Nucleus accumbens (tissue), 56 donors: ENCODE data around the gene CCDC18.
"Not testable (repeated sequence)": the region's sequence is repeated elsewhere in the genome, so short reads cannot be mapped to it uniquely, and the experiment has no call there.

Source experiments
- DNase-seq, 56 donors: peaks; one replicate each; lab custom pipeline; 2025; lab: John Stamatoyannopoulos, UW

CCDC18 gene

DNA sequence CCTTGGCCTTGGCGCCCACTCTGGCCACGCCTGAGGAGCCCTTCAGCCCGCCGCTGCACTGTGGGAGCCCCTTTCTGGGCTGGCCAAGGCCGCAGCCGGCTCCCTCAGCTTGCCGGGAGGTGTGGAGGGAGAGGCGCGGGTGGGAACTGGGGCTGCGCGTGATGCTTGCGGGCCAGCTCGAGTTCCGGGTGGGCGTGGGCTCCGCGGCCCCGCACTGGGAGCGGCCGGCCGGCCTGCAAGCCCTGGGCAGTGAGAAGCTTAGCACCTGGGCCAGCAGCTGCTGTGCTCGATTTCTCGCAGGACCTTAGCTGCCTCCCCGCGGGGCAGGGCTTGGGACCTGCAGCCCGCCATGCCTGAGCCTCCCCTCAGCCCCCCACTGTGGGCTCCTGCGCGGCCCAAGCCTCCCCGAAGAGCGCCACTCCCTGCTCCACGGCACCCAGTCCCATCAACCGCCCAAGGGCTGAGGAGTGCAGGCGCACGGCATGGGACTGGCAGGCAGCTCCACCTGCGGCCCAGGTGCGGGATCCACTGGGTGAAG is 10.3 kb upstream of the CCDC18 start:
- not testable (repeated sequence) for DNase-seq

DNA sequence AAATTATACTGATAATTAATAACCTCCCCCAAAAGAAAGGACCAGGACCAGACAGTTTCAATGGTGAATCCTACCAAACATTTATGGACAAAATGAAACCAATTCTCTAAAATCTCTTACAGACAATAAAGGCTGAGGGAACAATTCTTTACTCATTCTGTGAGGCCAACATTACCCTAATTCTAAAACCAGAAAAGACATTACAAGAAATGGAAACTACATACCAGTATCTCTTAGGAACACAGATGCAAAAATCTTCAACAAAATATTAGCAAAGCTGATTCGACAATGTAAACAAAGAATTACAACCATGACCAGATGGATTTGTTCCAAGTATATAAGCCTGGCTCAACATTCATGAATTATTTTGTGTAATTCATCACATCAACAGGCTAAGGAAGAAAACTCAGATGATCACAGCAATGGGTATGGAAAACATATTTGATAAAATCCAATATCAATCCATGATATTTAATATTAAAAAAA is 8.9 kb upstream of the CCDC18 start:
- no peak for DNase-seq

DNA sequence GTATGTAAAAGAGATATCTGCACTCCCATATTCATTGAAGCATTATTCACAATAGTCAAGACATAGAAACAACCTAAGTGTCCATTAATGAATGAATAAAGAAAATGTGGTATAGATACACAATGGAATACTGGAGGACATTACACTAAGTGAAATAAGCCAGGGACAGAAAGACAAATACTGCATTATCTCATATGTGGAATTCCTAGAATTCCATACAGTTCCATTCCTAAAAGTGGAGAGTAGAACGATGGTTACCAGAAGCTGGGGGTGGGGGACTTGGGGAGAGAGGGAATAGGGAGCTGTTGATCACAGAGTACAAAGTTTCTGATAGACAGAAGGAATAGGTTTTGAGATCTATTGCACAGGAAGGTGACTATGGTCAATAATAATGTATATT is 7.7 kb upstream of the CCDC18 start:
- no peak for DNase-seq

DNA sequence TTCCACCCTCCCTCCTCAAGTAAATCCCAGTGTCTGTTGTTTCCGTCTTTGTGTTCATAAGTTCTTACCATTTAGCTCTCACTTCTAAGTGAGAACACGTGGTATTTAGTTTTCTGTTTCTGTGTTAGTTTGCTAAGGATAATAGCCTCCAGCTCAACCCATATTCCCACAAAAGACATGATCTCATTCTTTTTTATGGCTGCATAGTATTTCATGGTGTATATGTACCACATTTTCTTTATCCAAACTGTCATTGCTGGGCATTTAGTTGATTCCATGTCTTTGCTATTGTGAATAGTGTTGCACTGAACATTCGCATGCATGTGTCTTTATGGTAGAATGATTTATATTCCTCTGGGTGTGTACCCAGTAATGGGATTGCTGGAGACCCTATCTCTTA is 5.9 kb upstream of the CCDC18 start:
- DNase-seq, result not testable (repeated sequence)

DNA sequence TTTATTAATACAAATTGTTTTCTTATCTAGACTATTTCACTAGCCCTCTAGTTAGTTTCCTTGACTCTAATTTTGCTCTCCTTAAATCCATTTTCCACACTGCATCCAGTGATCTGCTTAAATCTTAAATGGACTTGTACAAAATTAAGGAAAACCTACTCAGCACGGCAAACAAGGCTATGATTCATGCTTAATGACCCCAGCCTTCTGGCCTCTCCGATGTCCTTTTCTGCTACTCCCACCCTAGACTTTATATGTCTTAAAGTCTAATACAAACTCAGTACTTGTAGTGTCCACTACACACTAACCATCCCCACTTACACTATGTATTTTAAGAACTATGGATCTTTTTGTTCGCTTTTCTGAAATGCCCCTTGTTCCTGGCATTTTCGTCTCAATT is 2.5 kb upstream of the CCDC18 start:
- no peak for DNase-seq

DNA sequence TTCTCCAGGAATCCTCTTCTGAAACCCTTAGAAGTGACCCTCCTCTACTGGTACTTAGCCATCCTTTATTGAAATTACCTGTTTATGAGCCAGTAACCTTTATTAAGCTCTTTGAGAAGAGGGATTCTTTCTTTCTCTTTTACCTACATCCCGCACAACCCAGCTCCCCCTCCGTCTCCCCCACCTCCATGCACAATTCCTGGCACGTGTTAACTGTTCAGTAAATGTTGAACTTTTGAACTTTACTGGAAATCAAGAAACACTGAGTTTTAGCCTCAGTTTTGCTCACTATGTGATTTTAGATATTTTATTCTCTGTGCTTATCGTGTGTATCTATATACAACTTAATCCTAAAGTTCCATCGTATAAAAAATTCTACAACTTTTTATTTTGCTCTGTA is 2.1 kb upstream of the CCDC18 start:
- no peak for DNase-seq

DNA sequence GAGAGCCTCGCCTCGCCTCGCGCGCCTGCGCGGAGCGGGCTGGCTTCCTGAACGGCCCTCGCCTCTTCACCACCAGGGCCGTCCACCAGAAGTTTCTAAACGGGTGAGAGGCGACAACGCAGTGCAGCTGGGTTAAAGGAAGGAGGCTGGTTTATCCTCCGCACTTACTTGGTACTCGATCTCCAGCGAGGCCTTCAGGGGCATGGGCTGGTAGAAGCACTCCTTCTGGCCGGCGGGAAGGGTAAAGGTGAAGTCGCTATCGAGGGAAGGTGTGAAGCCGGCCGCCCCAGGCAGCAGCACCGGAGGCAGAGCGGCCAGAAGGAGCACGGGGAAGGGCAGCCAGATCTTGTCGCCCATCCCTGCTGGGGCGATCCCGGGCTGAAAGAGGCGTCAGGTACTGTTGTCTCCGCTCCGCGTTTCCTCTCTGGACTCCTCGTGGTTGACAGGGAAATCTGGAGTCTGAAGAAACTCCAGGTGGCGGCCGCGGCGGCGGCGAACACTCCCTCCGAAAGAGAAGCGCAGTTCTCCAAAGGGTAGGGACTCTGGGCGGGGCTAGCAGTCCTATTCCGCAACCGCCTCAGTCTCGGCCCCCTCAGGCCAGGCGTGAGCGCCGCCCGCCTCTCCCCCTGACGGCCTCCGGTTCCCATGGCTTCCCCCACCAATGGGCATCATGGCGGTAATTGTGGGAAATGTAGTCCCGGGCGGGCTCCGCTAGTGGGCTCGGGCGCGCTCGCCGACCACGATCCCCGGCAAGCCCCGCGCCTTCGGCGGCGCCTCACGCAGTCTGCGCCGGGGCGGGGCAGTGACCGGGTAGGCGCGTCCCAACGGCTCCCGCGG is 420 bp upstream of the CCDC18 start, which contains the start of gene TMED5:
TMED5 (minus strand) TSS at position 528 of the 837 bp plus-strand sequence; CDS start at position 357, 171 bp downstream.
- peak; percentile 79 to 98 (median 96) for DNase-seq

DNA sequence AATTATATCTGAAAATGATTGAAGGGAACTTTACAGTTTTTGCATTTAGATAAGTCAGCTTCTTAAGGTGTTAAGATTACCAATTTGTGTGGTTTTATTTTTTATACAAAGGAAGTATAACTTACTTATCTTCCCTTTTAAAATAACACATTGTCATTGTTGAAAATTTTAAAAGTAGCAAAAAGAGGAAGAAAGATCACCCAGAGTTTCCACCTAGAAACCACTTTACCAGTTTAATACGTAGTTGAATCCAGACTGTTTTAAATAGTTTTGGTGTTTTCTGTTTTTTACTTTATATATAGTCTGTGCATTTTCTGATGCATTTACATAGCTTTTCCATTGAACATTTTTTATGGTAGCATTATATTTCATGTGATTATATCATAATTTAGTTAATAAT is 6.1 kb downstream of the CCDC18 start:
- DNase-seq, result no peak

DNA sequence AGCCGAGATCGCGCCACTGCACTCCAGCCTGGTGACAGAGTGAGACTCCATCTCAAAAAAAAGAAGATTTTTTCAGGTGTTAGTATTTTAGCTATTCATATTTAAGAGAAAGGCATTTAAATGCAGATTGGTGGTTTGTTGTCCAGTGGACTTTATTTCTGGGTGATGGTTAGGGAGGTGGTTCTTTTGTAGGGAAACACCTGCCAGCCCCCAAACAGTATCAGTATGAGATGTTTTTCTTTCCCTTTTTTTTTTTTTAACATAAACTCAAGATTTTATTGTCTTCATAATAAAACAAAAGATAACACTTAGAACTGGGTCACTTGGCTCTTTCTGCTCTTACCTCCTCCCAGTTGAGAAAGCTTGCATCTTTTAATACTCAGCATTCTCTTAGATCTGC is 9.9 kb downstream of the CCDC18 start:
- no peak for DNase-seq

DNA sequence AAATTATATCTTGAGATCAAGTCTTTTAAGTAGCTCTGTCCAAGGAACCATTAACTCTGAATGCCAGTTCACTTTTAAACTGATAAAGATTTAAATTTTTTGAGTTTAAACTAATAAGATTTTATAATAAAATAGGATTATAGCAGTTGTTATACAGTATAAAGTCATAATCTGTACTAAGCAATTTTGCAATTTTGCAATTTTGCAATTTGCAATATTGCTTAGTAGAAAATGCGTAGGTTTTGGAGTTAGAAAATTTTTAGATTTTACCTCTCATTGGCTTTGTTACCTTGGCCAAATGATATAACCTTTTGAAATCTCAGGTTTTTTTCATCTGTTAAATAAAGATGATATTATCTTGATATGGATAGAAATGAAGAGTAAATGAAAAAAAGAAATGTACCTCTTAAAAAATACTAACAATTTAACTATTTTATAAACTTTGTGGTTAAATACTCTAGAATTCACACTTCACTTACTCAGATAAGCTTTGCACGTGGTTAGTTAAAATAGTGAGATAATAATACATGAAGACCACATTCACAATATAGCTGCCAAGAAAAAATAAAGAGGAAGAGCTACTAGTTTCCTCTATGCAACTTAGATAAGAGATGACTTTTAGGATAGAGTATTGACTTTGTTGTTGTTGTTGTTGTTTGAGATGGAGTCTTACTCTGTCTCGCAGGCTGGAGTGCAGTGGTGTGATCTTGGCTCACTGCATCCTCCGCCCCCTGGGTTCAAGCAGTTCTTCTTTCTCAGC is 13.9 kb downstream of the CCDC18 start:
- no peak for DNase-seq

DNA sequence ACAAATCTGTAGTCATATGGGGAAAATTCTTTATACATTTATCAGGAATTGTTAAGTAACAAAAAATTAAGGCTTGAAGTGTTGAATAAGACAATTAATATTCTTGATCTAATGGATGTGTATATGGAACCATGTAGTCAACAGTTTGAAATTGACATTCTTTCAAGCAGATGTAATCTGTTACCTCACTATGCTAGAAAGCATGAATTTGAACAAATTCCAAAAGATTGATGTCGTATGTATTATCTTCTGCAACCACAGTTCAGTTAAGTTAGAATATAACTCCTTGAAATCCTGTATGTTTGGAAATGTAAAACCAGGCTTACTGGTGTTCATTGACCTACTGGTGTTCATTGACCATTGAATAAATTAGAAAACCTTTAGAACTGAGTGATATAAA is 16.1 kb downstream of the CCDC18 start:
- DNase-seq, result no peak

DNA sequence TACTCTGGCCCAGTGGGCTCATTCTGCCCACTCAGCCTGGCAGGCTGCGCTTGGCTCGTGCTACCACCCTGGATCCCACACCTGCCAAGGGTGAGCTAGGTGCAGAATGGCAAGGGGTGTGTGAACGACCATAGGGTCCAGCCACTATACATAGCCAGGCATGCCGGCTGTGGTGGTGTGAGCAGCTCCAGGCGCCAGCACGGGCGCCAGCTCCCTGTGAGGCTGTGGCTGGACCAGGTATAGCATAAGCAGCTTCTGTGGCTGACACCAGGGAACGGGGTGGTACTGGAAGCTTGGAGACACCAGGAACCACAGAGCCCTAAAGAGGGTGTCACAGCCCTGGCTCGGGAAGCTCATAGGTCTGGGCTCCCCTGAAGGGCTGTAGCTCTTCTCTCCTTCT is 18.6 kb downstream of the CCDC18 start:
- DNase-seq, result no peak

DNA sequence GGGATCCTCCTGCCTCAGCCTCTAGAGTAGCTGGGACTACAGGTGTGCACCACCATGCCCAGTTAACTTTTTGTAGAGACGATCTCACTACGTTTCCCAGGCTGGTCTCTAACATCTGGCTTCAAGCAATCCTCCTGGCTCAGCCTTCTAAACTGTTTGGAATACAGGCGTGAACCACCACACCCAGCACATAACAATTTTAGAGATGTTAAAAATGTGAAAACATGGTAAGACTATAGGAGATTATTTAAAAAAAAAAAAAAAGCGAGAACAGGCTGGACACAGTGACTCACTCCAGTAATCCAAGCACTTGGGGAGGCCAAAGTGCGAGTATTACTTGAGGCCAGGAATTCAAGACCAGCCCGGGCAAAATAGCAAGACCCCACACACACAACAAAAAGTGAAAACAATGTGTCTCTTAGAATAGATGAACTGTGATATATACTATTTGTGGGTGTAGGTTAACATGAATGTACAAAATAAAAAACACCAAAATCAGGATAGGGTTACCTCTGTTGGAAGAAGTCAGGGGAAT is 19.6 kb downstream of the CCDC18 start:
- no peak for DNase-seq

DNA sequence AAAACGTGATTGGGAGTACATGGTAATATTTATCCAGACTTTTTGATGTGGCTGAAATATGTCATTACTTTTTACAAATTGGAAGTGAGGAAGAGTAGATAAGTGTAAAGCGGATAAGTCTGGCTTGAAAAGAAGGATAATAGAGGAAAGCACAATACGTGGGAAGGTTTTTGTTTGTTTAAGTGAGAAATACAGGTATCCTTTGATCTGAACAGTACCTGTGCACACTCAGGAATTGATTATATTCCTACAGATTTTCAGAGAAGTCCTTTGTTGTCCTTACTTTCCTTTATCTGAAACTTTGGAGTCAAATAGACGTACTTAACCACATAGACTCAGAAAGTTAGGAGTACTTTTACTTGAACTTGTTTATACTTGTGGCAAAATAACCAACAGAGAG is 20.2 kb downstream of the CCDC18 start:
- DNase-seq, result no peak

DNA sequence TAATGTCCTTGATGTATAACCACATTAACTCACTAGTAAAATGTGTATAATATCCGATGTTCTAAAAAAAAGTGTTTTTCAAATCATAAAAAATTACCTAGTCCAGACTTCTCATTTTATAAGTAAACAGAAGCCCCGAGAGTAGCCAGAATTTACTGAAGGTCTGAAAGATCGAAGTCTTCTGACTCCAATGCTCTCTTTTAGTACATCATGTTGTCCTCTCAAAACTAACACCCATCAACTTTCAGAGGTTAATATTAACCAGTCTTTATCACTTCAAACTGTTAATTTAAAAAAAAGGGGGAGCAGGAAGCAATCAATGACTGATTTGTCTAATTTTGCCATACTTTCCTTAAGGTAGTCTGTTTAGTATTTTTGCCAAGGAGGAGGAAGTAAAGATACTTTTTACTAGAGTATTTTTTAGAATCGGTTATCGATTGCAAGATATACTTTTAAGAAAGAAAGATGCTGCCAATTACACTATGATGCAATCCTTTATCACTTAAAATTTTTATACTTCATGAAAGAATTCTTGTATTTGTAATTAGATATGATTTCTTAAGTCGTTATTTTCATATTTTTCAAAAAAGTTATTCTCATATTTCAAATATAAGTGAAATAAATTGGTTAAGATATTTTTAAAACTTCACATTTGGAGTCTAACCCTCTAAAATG is 25.5 kb downstream of the CCDC18 start:
- no peak for DNase-seq

DNA sequence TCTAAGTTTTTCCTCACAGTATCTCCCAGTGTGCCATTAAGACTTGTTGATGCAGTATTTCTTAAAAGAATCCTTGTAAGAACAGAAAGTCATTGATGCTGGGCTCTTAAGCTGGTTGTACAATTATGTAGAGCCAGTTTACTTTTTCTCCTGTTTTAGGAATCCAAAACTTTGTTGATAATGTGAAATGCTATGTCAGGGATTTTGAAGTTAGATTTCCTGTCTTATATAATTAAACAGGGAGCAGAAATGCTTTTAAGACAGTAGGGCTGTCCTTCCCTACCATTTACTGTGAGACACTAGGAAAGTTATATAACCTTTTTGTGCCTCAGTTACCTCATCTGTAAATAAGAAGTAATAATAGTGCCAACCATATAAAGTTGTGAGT is 26.0 kb downstream of the CCDC18 start:
- no peak for DNase-seq

DNA sequence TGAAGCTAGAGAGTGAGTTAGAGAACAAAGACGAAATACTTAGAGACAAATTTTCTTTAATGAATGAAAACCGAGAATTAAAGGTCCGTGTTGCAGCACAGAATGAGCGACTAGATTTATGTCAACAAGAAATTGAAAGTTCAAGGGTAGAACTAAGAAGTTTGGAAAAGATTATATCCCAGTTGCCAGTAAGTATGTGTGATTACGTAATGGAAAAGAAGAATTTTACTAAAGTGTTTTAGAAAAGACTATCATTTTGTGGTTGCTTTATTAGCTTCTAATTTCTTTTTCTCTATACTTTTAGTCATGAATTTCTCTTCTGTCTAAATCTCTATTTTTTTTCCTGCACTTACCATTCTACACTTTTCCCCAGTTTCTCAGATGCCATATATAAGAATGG is 26.7 kb downstream of the CCDC18 start:
- no peak for DNase-seq

DNA sequence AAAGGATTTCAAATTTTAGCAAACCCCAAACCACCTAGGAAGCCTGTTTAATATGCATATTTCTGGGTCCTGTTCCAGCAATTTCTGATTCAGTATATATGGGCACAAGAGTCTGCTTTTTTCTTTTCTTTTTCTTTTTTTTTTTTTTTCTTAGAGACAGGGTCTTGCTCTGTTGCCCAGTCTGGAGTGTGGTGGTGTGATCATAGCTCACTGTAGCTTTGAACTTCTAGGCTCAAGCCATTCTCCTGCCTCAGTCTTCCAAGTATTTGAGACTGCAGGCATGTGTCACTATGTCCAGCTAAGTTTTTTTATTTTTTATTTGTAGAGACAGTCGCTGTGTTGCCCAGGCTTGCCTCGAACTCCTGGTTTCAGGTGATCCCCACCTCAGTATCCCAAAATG is 34.8 kb downstream of the CCDC18 start:
- DNase-seq, result no peak

DNA sequence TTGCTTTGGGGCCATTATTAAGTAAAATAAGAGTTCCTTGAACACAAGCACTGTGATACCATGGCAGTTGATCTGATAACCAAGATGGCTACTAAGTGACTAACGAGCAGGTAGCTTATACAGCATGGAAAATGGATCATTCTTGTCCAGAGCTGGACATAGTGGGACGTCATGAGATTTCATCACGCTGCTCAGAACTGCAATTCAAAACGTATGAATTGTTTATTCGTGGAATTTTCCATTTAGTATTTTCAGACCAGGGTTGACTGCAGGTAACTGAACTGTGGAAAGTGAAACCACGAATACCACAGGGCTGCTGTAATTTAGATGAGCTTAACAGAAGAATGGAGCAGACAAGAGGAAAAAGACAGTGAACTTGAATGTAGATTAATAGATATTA is 38.9 kb downstream of the CCDC18 start:
- no peak for DNase-seq

DNA sequence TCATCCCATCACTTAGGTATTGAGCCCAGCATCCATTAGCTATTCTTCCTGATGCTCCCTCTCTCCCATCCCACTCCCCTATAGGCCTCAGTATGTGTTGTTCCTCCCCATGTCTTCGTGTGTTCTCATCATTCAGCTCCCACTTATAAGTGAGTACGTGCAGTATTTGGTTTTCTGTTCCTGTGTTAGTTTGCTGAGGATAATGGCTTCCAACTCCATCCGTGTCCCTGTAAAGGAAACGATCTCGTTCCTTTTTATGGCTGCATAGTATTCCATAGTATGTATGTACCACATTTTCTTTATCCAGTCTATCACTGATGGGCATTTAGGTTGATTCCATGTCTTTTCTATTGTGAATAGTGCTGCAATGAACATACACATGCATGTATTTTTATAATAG is 40.2 kb downstream of the CCDC18 start:
- not testable (repeated sequence) for DNase-seq

DNA sequence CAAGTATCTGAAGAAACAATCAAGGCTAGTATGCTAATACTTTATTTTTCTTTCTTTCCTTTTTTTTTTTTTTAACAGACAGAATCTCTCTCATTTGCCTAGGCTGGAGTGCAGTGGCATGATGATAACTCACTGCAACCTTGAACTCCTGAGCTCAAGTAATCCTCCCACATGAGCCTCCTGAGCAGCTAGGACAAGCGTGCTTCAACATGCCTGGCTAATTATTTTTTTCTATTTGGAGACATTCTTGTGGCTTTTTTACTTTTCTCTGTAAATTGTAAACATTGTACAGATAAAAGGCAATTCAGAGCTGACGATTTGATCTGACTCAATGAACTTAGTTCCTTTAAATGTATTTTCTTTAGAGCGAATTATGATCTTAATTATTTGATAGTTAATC is 41.4 kb downstream of the CCDC18 start:
- DNase-seq, result no peak
